Right lobe of liver (tissue), 4 donors: ENCODE measurements around the gene GSC.

ENCODE experiments used
- CTCF ChIP-seq, 4 donors: fragments of 200-600 bp in 3 of 4; fragments of 450-650 bp in 1 of 4; IDR thresholded peaks; one replicate each; pipeline versions ENCODE4 v1.5.1 to v1.8.0; 2016 to 2022; ENCODE audit warnings: antibody characterized with exemption in 4 of 4, mild to moderate bottlenecking in 2 of 4
- POLR2A ChIP-seq: fragments of 450-650 bp; IDR thresholded peaks from one replicate; pipeline ENCODE4 v1.6.1; 2017; ENCODE audit warnings: antibody characterized with exemption, mild to moderate bottlenecking
- donor health status: DM: no; HTN: no; CAD: no.
- donor health status: DM: no; HTN: no; CAD: no.
- donor health status: DM: no; HTN: yes; CAD: no.

GRCh38 chr14:94770815-94771157 lies 873 bp upstream of the GSC start:
- TF ChIP-seq CTCF (IDR thresholded peaks at IDR 0.05): no peak
- TF ChIP-seq POLR2A: no peak
